Uterus (tissue), 4 donors: ENCODE measurements around the gene ZCCHC12. TPM values are rescaled to one million over a fixed set of nuclear protein-coding genes. Genes with fewer than 3 reads are reported as not detected.

Experiments used
- DNase-seq, 2 donors: peaks; one replicate each; pipeline ENCODE4 v3.0.0-alpha.2; 2019 to 2020
- H3K27ac ChIP-seq, 2 donors: fragments of 200-600 bp; sonication (generic); 1 replicate in 1 of 2; 2 replicates in 1 of 2; pipeline ENCODE4 v1.5.1; 2016 to 2018
- H3K27me3 ChIP-seq, 2 donors: fragments of 200-600 bp; sonication (generic); one replicate each; pipeline ENCODE4 v1.5.1; 2018 to 2019; ENCODE audit warnings: control low read depth in 1 of 2
- H3K36me3 ChIP-seq, 2 donors: fragments of 200-600 bp; sonication (generic); one replicate each; pipeline ENCODE4 v1.5.1; 2019; ENCODE audit warnings: control low read depth in 1 of 2
- H3K4me1 ChIP-seq, 2 donors: fragments of 200-600 bp; sonication (generic); one replicate each; pipeline ENCODE4 v1.5.1; 2018 to 2019; ENCODE audit warnings: control low read depth in 1 of 2
- H3K4me3 ChIP-seq, 2 donors: fragments of 200-600 bp; sonication (generic); 1 replicate in 1 of 2; 2 replicates in 1 of 2; pipeline ENCODE4 v1.5.1; 2018 to 2019; ENCODE audit warnings: mild to moderate bottlenecking in 1 of 2
- H3K9me3 ChIP-seq, 2 donors: fragments of 200-600 bp; sonication (generic); one replicate each; pipeline ENCODE4 v1.5.1; 2019; ENCODE audit warnings: control low read depth in 1 of 2
- CTCF ChIP-seq, 4 experiments: fragments of 200-600 bp in 2 of 4; fragments of 450-650 bp in 2 of 4; sonication (generic) in 2 of 4; IDR thresholded peaks; one replicate each; pipeline ENCODE4 v1.5.1; 2016 to 2019; ENCODE audit warnings: antibody characterized with exemption in 4 of 4, mild to moderate bottlenecking in 2 of 4, moderate library complexity in 1 of 4
- POLR2A ChIP-seq, 2 donors: fragments of 450-650 bp; IDR thresholded peaks; one replicate each; pipeline ENCODE4 v1.6.1; 2016; ENCODE audit warnings: antibody characterized with exemption in 2 of 2, mild to moderate bottlenecking in 1 of 2, moderate library complexity in 1 of 2
- intact Hi-C: fragments of 100-400 bp; cut with DNase I; formaldehyde crosslinking; loops from one replicate; pipeline ENCODE4 v1.15.1; 2023; ENCODE audit warnings: low total_unique reads
- total RNA-seq, 4 donors: library from RNA; depleted of rRNA in 3 of 4; stranded (reverse); fragments of >200 nt in 3 of 4; gene quantifications; one replicate each; pipeline versions ENCODE4 v1.1.0 to v1.2.4, GENCODE V29; 2014 to 2023
- donor health status: DM: yes; HTN: yes; CAD: no.

Gene ZCCHC12
- total RNA-seq, 4 donors from 2014 or later: 37.9 to 114 (median 61.1) TPM

GRCh38 chrX:118867251-118867650 is 43.6 kb downstream of the ZCCHC12 start:
- Histone ChIP-seq H3K27ac (no peak overlapping the region), H3K4me1 (no peaks in the 10 kb centered on the region), H3K9me3 (no peaks in the 10 kb centered on the region), H3K27me3 (no peaks in the 10 kb centered on the region), H3K36me3 (no peaks in the 10 kb centered on the region), H3K4me3 (no peak overlapping the region)
- TF ChIP-seq POLR2A (IDR thresholded peaks at IDR 0.05) (no peak), CTCF (IDR thresholded peaks at IDR 0.05) (no peak)
- intact Hi-C loops: no loop called here
- DNase-seq: no peak

- H3K27ac ChIP-seq: no peak overlapping the region
These were observed 48.5 kb downstream of the ZCCHC12 start for GRCh38 chrX:118872102-118872566.

More at GRCh38 chrX:118872102-118872566, 48.5 kb downstream of the ZCCHC12 start:
- Histone ChIP-seq H3K4me3 (no peak overlapping the region), H3K9me3 (no peaks in the 10 kb centered on the region), H3K27me3 (no peaks in the 10 kb centered on the region), H3K4me1 (no peaks in the 10 kb centered on the region), H3K36me3 (no peaks in the 10 kb centered on the region)
- no peak for DNase-seq
- intact Hi-C loops: no loop called here
- no peak for TF ChIP-seq POLR2A (IDR thresholded peaks at IDR 0.05)
- no peak for TF ChIP-seq CTCF (IDR thresholded peaks at IDR 0.05)

Other genes with a start within 250 kb of the ZCCHC12 start
- gene IL13RA1, start 96.2 kb upstream of the ZCCHC12 start, total RNA-seq: 10 to 100 TPM; 20.2 to 60.0 (median 39.9) TPM
- gene LONRF3, start 150.8 kb downstream of the ZCCHC12 start, total RNA-seq: 10 to 100 TPM in 1 of 4 donors, 1 to 10 TPM in 3; 2.5 to 13.2 (median 7.4) TPM
- not detected for gene CT47C1, start 249.2 kb downstream of the ZCCHC12 start, total RNA-seq